ENCODE data around the gene LRIG1. TPM values are rescaled to one million over a fixed set of nuclear protein-coding genes. Genes with fewer than 3 reads are reported as not detected.

Gene LRIG1
- total RNA-seq, 2 experiments from 2014 or later, result 33.8 to 37.1 TPM

GRCh38 chr3:66463730-66464511 lies 36.9 kb downstream of the LRIG1 start:
- CTCF ChIA-PET, result interaction anchor here (1.8 kb wide), 1 partner anchor 20 kb away, joined by 4 read pairs; no protein-coding TSS in a partner anchor
- POLR2A ChIA-PET, result interaction anchor here (1.0 kb wide), 1 partner anchor 22 kb away, joined by 3 read pairs; no protein-coding TSS in a partner anchor

DNA sequence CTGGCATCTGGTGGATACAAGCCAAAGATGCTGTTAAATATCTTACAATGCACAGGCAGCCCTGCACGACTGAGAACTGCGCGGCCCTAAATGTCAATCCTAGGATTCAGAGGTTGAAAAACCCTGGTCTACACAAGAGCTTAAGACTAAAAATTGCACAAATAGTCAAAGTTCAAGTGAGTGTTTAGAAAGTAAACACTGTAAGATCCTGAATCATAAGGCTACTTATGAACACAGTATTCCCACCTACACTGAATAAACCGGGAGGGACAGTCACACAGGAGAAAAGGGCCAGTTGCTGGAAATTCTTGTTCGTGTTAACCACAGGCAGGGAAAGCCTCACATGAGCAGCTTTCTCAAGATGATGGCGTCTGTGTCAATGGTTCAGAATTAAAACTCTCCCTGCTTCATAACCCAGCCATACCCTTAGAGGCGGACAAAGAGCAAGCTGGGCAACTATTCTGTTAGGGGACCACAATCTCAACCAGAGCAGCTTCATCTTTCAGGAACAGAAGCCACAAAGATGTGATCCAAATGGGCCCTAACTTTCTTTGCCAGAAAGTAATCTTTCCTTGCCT lies 37.7 kb downstream of the LRIG1 start:
- ChIA-PET CTCF (no interaction called here), POLR2A (interaction anchor here (1.0 kb wide), 1 partner anchor 23 kb away, joined by 3 read pairs; no protein-coding TSS in a partner anchor)

GRCh38 chr3:66457252-66457651 lies 43.6 kb downstream of the LRIG1 start:
- POLR2A ChIA-PET, result no interaction called here
- CTCF ChIA-PET, result no interaction called here

- POLR2A ChIA-PET, result no interaction called here
- CTCF ChIA-PET, result no interaction called here
Measured at GRCh38 chr3:66456711-66457173, 44.1 kb downstream of the LRIG1 start.

DNA sequence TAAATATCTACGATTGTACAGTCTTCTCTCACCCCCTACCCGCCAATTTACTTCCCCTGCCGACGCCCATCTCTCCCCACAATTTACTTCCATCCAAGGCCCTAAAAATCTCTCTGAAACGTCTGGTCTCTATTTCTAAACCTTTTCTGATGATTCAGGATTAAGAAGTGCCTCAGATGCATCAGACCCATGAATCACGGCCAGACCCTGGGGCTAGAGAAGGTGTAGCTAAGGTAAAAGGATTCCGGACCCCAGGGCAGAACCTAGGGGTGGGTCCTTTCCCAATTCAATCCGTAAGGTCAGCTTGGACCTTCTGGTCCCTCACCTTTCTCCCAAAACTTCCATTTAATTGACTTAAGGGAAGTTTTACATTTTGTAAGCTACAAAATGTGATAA lies 46.4 kb downstream of the LRIG1 start:
- ChIA-PET POLR2A (no interaction called here), CTCF (interaction anchor here (0.5 to 1.0 kb wide), 2 partner anchors 12 kb away, joined by 3 read pairs; no protein-coding TSS in a partner anchor)

GRCh38 chr3:66453651-66454463 lies 47.0 kb downstream of the LRIG1 start:
- CTCF ChIA-PET, result interaction anchor here (1.0 kb wide), 1 partner anchor 11 kb away, joined by 3 read pairs; no protein-coding TSS in a partner anchor
- POLR2A ChIA-PET, result no interaction called here

DNA sequence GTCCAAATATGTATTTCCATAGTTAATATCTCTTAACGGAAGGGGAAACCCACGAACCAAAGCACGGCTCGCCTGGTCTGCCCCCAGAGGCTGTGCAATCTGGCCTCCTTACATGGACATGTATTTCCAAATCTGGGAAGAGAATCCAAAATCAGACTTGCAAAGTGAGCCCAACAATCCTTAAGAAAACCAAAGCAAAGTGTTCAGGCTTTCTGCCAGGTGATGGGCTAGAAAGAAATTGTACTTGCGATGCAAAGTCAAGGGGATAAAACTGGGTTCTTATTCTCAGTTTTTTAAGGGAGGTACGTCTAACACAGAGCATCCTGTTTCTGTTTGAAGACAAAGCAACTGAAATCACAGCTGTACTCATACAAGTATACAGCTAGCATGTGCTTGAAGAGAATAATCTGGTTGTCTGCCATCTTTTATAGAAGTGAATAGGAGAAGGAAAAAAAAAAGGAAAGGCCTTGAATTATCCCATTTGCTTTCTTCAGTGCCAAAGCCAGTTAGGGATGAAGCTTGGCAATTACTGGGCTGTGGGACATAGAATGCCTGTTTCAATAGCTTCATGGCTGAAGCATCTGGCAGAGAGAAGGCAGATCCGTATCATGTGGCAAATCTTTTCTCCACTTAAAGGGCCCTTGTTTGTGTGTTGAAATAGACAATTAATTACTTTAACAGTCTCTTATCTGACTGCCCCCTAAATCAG lies 48.4 kb downstream of the LRIG1 start:
- POLR2A ChIA-PET, result no interaction called here

GRCh38 chr3:66451766-66452165 lies 49.1 kb downstream of the LRIG1 start:
- POLR2A ChIA-PET, result no interaction called here
- CTCF ChIA-PET, result interaction anchor here (1.6 kb wide), 1 partner anchor 44 kb away, joined by 4 read pairs; no protein-coding TSS in a partner anchor

More for the DNA sequence above, 48.4 kb downstream of the LRIG1 start:
- CTCF ChIA-PET, result interaction anchor here (1.6 kb wide), 1 partner anchor 45 kb away, joined by 4 read pairs; no protein-coding TSS in a partner anchor

GRCh38 chr3:66450390-66451022 lies 50.3 kb downstream of the LRIG1 start:
- ChIA-PET CTCF (interaction anchor here (1.3 kb wide), 1 partner anchor 42 kb away, joined by 3 read pairs; no protein-coding TSS in a partner anchor), POLR2A (no interaction called here)

DNA sequence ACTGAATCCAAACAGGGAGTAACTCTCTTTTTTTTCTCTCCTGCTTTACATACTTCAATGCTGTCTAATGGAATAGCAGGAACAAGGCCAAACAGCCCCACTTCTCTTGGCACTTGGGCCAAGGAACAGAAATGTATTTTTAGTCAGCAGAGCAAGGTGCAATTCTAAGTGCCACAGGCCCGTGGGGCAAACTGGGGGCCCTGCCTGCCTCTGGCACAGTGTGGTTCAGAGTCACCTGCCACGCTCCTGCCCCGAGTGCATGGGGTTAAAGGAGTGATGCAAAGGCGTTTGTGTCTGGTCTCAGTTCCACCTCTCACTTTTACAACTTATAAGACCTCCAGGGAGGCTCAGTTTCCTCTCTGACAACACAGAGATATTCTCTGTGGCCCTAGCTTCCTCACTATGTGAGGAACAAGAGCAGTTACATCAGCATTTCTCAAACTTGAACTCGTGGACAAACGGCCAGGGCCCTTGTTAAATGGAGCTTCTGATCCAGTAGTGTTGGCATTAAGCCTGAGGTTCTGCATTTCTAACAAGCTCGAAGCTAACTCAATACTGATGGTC lies 51.3 kb downstream of the LRIG1 start:
- CTCF ChIA-PET, result interaction anchor here (1.3 kb wide), 1 partner anchor 41 kb away, joined by 3 read pairs; no protein-coding TSS in a partner anchor
- POLR2A ChIA-PET, result no interaction called here

DNA sequence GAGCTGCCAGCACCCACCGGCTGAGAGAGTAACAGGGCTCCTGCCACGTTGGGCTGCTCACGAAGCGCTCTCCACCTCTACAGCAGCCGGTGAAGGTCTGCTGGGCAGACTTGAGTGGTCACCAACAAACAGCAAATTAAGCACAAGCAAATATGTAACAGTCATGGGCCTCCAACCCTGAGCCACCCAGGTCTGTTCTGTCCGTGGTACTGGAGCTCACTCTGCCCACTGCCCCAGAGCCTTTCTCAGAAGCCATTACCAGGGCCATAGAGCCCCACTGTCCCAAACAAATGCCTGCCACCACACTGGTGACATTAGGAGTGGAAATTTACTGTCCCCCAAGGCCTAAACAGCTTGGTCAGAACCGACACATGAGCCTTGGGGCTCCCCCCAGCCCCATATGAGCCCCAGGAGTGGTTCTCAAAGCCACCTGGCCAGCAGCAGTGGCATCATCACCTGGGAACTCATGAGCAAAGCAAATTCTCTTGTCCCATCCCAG lies 56.6 kb downstream of the LRIG1 start:
- CTCF ChIA-PET, result no interaction called here
- POLR2A ChIA-PET, result interaction anchor here (0.5 kb wide), 1 partner anchor 7 kb away, joined by 3 read pairs; no protein-coding TSS in a partner anchor

DNA sequence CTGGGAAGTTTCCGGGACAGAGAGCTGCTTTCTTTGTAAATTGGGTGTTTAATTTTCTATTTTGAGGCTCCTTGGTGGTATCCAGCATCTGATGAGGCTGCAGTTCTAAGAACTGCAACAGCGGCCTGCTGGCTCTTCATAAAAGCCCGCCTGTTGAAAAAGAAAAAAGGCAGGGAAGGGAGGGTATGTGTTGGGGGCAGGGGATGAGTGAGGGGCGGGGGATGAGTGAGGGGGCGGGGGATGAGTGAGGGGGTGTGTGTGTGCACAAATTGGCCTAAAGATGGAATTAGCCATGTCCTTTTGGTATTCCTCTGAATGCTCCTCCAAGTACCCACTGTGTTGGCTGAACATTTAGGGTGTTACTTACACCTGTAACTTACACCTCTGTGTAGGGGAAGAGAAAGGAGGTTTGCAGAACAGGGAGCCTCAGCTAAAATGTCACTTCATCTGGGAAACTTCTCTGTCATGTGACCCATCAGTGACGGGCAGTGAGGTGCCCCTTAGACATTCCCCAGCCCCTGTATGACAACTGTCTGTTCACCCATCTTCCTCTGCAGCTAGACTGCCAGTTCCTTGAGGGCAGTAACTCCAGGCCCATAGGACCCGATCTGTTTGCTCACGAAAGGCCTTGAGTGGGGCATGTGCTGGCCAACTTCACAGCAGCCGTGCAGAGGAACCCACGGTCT lies 57.6 kb downstream of the LRIG1 start:
- POLR2A ChIA-PET, result no interaction called here
- CTCF ChIA-PET, result interaction anchor here (1.0 kb wide), 1 partner anchor 11 kb away, joined by 3 read pairs; no protein-coding TSS in a partner anchor

DNA sequence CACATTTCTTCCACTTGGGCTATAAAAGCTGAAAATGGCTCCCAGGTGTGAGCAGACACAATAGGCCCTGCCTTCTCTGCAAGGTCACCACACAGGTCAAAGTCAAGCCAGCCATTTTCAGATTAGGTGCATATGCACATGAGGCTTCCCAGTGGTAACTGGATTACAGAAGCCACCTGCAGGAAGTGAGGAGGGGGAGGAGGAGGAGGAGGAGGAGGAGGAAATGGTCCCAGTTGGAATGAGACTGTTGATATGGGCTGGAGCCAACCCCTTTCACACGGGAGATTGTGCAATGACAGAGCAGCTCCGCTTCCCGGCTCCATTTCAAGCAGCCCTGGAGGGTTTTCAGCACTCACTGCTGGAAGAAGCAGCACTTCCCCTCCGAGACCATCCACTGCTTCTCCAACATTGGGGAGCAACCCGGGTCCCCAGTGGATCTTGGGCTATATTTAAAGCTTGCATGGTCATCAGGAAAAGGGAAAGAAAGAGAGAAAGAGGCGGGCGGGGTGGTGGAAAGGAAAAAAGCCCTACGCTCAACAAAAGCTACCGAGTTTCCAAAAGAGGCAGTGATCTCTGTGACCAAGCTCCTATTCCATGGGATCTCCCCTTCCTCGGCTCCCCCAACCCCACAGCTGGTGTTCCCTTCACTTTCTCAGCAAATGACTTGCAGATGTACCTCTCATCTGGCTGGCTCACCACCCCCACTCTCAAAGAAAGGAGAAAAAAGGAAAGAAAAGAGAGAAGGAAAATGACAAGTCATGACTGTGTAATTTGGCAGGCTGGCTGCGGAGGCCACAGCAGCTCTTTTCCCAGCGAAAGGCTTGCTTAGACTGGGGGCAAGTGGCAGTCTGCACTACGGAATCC lies 58.3 kb downstream of the LRIG1 start:
- ChIA-PET CTCF (interaction anchor here (1.0 kb wide), 1 partner anchor 12 kb away, joined by 3 read pairs; no protein-coding TSS in a partner anchor), POLR2A (no interaction called here)

DNA sequence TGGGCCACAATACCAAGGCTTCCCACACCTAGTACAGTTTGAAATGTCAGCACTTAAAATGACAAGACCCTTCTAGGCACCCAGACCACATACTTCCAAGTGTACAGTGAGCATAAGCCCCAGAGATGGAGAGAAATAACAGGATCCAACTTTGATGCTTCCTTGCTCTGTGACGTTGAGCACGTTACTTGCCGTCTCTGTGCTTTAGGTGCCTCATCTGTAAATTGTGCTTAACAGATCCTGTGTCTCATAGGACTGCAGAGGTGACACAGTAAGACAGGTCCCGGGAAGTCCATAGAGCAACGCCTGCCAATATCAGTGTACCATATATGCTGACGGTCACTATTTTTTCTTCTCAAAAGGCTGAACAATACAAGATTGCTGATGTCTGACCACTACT lies 59.1 kb downstream of the LRIG1 start:
- ChIA-PET CTCF (no interaction called here), POLR2A (no interaction called here)

DNA sequence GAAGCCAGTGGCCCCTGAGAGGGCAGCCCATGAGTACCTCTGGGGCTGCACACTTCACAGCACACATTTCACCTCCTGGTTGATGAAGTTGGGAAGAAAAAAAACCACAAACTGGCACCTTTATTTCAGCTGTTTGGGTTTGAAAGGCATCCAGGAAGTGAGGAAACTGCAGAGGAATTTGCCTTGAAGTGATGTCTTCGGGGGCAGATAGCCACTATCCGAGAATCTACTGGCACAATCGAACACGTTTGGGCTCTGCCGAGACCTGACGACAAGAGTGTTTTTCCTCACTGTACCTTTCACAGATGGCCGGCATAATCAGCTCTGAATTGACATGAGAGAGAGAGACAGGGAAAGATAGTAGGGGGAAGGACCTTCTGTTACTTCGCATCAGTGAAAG lies 59.7 kb downstream of the LRIG1 start:
- ChIA-PET POLR2A (no interaction called here), CTCF (no interaction called here)

DNA sequence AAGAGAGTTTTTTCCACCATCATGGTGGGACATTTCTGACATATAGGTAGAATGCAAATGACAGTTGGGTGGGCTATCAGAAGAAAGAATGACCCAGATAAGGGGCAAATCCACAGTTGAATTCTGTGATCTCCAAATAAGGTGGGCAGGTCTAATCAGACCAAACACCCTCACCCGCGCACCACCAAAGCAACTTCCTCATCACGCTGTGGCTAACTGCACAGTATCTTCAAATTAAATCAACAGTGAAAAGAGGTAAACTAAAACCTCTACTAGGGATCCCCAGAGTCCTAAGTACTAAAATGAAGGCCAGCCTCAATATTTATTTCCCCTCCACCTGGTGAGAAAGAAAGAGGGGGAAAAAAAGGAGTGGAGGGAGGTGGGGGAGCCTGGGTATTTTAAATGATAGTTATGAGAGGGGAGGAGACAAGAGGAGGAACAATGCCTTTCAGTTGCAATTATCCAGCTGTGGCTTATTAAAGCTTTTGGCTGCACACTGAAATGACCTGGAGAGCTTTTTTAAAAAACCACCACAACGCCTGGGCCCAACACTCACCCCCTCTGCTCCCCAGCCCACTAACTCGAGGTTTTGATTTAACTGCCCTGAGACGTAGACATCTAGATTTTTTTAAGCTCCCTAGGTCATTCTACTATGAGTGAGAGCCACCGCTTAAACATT lies 61.0 kb downstream of the LRIG1 start:
- CTCF ChIA-PET, result interaction anchor here (1.0 to 1.2 kb wide), 2 partner anchors 30 to 61 kb away, joined by 3 read pairs; partner anchors contain the start of gene LRIG1
- POLR2A ChIA-PET, result no interaction called here
